GM23338 (cell line): ENCODE results near the gene TGM6.

Source experiments
- EZH2phosphoT487 ChIP-seq: fragments of 200-600 bp; sonication (generic); IDR thresholded peaks from one replicate; pipeline ENCODE4 v1.8.1; 2018; ENCODE audit warnings: antibody characterized with exemption; ENCODE audit not compliant: unreplicated experiment
- POLR2AphosphoS5 ChIP-seq: IDR thresholded peaks from 2 replicates; pipeline ENCODE4 v1.6.1; 2016; ENCODE audit warnings: antibody characterized with exemption, low read depth
- STAT1 ChIP-seq: IDR thresholded peaks from one replicate; pipeline ENCODE4 v1.6.1; 2016; ENCODE audit warnings: antibody characterized with exemption; ENCODE audit not compliant: unreplicated experiment
- TF ChIP-seq, protein P1 (sequence below), 2 experiments: fragments of 200-600 bp in 1 of 2; sonication (generic) in 1 of 2; conservative IDR thresholded peaks; 2 replicates each; pipeline versions ENCODE4 v1.5.1 to v1.6.1; 2016 to 2017; ENCODE audit warnings: antibody characterized with exemption in 2 of 2, low read depth in 2 of 2, mild to moderate bottlenecking in 2 of 2, moderate library complexity in 1 of 2

DNA sequence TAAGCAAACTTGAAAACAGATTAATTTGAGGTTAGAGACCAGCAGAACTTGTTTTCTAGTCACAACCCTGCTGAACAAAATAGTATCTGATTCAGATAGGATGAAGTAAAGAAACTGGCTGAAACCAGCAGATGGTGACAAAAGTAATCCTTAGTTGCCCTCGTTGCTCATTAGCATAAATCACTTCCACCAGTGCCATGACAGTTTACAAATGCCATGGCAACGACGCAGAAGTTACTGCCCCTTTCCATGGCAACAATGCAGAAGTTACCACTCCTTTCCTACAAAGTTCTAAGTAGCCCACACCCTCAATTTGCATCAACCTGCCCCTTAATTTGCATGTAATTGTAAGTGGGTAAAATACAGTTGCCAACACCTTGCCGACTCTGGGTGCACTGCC, 66.1 kb downstream of the TGM6 start:
- TF ChIP-seq EZH2phosphoT487 (no peak), STAT1 (no peak), POLR2AphosphoS5 (no peak)
- TF ChIP-seq, protein P1, sequence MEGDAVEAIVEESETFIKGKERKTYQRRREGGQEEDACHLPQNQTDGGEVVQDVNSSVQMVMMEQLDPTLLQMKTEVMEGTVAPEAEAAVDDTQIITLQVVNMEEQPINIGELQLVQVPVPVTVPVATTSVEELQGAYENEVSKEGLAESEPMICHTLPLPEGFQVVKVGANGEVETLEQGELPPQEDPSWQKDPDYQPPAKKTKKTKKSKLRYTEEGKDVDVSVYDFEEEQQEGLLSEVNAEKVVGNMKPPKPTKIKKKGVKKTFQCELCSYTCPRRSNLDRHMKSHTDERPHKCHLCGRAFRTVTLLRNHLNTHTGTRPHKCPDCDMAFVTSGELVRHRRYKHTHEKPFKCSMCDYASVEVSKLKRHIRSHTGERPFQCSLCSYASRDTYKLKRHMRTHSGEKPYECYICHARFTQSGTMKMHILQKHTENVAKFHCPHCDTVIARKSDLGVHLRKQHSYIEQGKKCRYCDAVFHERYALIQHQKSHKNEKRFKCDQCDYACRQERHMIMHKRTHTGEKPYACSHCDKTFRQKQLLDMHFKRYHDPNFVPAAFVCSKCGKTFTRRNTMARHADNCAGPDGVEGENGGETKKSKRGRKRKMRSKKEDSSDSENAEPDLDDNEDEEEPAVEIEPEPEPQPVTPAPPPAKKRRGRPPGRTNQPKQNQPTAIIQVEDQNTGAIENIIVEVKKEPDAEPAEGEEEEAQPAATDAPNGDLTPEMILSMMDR (conservative IDR thresholded peaks at IDR 0.05; ENCODE audit: low read depth in 2 of 2) = no peak
